IMR-90 (cell line): ENCODE data around the gene DLL1. TPM values are rescaled to one million over a fixed set of nuclear protein-coding genes. Genes with fewer than 3 reads are reported as not detected.

ENCODE experiments used
- ATAC-seq: fragments of 200-7000 bp; cut with Tn5 transposase; 2 replicates; pipeline ENCODE4 v1.9.1; 2020; ENCODE audit warnings: low read depth, mild to moderate bottlenecking, moderate library complexity
- BruUV-seq: library from RNA; stranded (reverse); fragments of 400-500 nt; replicated peaks from 2 replicates; lab custom pipeline; 2021; lab: Mats Ljungman, UMichigan
- CTCF ChIA-PET: fragments of 300-600 bp; formaldehyde crosslinking; extraction: SDS; loops from one replicate; lab custom pipeline; 2021; ENCODE audit warnings: antibody characterized with exemption; lab: Yijun Ruan, JAX
- POLR2A ChIA-PET: fragments of 300-600 bp; sonication (Branson Sonifier 250); formaldehyde crosslinking; loops from one replicate; lab custom pipeline; 2022; ENCODE audit warnings: antibody characterized with exemption; ENCODE audit not compliant: unreplicated experiment; lab: Charles Lee
- DNase-seq: peaks from one replicate; pipeline ENCODE4 v3.0.0; 2013
- H2AFZ ChIP-seq: replicated peaks from 2 replicates; pipeline ENCODE3; 2013; ENCODE audit warnings: low read length, mild to moderate bottlenecking; ENCODE audit not compliant: poor library complexity
- H2AK5ac ChIP-seq: 2 replicates; pipeline ENCODE4 v1.6.1; 2013; ENCODE audit warnings: low read depth, low read length, inconsistent platforms
- H2AK9ac ChIP-seq: replicated peaks from 2 replicates; pipeline ENCODE3; 2013; ENCODE audit warnings: mild to moderate bottlenecking, low read depth, low read length, moderate library complexity; ENCODE audit not compliant: poor library complexity
- H2BK120ac ChIP-seq: 2 replicates; pipeline ENCODE4 v1.6.1; 2013; ENCODE audit warnings: low read depth, low read length, inconsistent platforms
- H2BK15ac ChIP-seq: 3 replicates; pipeline ENCODE4 v1.6.1; 2013; ENCODE audit warnings: low read depth, low read length, inconsistent platforms
- H2BK20ac ChIP-seq: 2 replicates; pipeline ENCODE4 v1.6.1; 2013; ENCODE audit warnings: low read depth, mild to moderate bottlenecking, inconsistent platforms, low read length, moderate library complexity
- H2BK5ac ChIP-seq: 2 replicates; pipeline ENCODE4 v1.6.1; 2013; ENCODE audit warnings: mild to moderate bottlenecking, low read depth, low read length, inconsistent platforms; ENCODE audit not compliant: poor library complexity, severe bottlenecking
- H3K14ac ChIP-seq: replicated peaks from 2 replicates; pipeline ENCODE4 v1.6.1; 2013; ENCODE audit warnings: low read depth, low read length, inconsistent platforms
- H3K18ac ChIP-seq: 2 replicates; pipeline ENCODE4 v1.6.1; 2013; ENCODE audit warnings: low read depth, low read length, control low read depth
- H3K23ac ChIP-seq: 2 replicates; pipeline ENCODE4 v1.6.1; 2013; ENCODE audit warnings: low read depth, low read length, inconsistent platforms
- H3K27ac ChIP-seq: 2 replicates; pipeline ENCODE4 v1.5.1; 2013; ENCODE audit warnings: mild to moderate bottlenecking, control low read depth, low read length; ENCODE audit not compliant: insufficient read depth
- H3K27me3 ChIP-seq: 2 replicates; pipeline ENCODE4 v1.6.1; 2013; ENCODE audit warnings: low read length; ENCODE audit not compliant: control insufficient read depth, insufficient read depth
- H3K36me3 ChIP-seq: 2 replicates; pipeline ENCODE4 v1.6.1; 2013; ENCODE audit warnings: low read length, mixed read lengths; ENCODE audit not compliant: control insufficient read depth, insufficient read depth
- H3K4ac ChIP-seq: 2 replicates; pipeline ENCODE4 v1.6.1; 2013; ENCODE audit warnings: low read depth, low read length, inconsistent platforms
- H3K4me1 ChIP-seq: 2 replicates; pipeline ENCODE4 v1.6.1; 2013; ENCODE audit warnings: low read length, mixed read lengths; ENCODE audit not compliant: control insufficient read depth, insufficient read depth
- H3K4me2 ChIP-seq: 2 replicates; pipeline ENCODE4 v1.6.1; 2013; ENCODE audit warnings: low read depth, mild to moderate bottlenecking, control low read depth, low read length, moderate library complexity
- H3K4me3 ChIP-seq: 2 replicates; pipeline ENCODE4 v1.5.1; 2013; ENCODE audit warnings: low read depth, mild to moderate bottlenecking, control low read depth, low read length, moderate library complexity; ENCODE audit not compliant: insufficient read depth
- H3K56ac ChIP-seq: 2 replicates; pipeline ENCODE4 v1.6.1; 2013; ENCODE audit warnings: low read length, inconsistent platforms; ENCODE audit not compliant: insufficient read depth; ENCODE audit errors: extremely low read depth
- H3K79me1 ChIP-seq, 2 experiments: 2 replicates each; pipeline ENCODE4 v1.6.1; 2013; ENCODE audit warnings: low read length in 2 of 2, inconsistent platforms in 1 of 2, low read depth in 1 of 2
- H3K9ac ChIP-seq: 2 replicates; pipeline ENCODE4 v1.6.1; 2013; ENCODE audit warnings: low read depth, low read length, control low read depth
- H3K9me1 ChIP-seq: 2 replicates; pipeline ENCODE4 v1.6.1; 2013; ENCODE audit warnings: low read length, inconsistent platforms; ENCODE audit not compliant: insufficient read depth
- H3K9me3 ChIP-seq: 2 replicates; pipeline ENCODE4 v1.6.1; 2013; ENCODE audit warnings: low read length; ENCODE audit not compliant: control insufficient read depth, insufficient read depth
- H4K20me1 ChIP-seq: 2 replicates; pipeline ENCODE4 v1.6.1; 2013; ENCODE audit warnings: low read length, inconsistent platforms; ENCODE audit not compliant: insufficient read depth
- H4K5ac ChIP-seq: 2 replicates; pipeline ENCODE4 v1.6.1; 2013; ENCODE audit warnings: mild to moderate bottlenecking, low read depth, low read length, control low read depth
- H4K8ac ChIP-seq, 2 experiments: 2 replicates each; pipeline ENCODE4 v1.6.1; 2013; ENCODE audit warnings: low read depth in 2 of 2, low read length in 2 of 2, control low read depth in 1 of 2, inconsistent platforms in 1 of 2
- H4K91ac ChIP-seq: 2 replicates; pipeline ENCODE4 v1.6.1; 2013; ENCODE audit warnings: low read depth, low read length, inconsistent platforms; ENCODE audit not compliant: insufficient read depth
- BHLHE40 ChIP-seq: fragments of 150-350 bp; IDR thresholded peaks from 2 replicates; pipeline ENCODE4 v1.6.1; 2016; ENCODE audit warnings: mild to moderate bottlenecking, low read depth, low read length
- CEBPB ChIP-seq: IDR thresholded peaks from 2 replicates; pipeline ENCODE4 v1.6.1; 2012; ENCODE audit warnings: low read depth, low read length, improper control_type of control experiment
- CHD1 ChIP-seq: IDR thresholded peaks from 2 replicates; pipeline ENCODE4 v1.6.1; 2012; ENCODE audit warnings: low read depth, low read length, improper control_type of control experiment
- FOS ChIP-seq: fragments of 150-350 bp; IDR thresholded peaks from 2 replicates; pipeline ENCODE4 v1.6.1; 2016; ENCODE audit warnings: low read depth, low read length
- MAFK ChIP-seq: IDR thresholded peaks from 2 replicates; pipeline ENCODE4 v1.6.1; 2012; ENCODE audit warnings: low read depth, low read length, improper control_type of control experiment
- MAZ ChIP-seq: IDR thresholded peaks from 2 replicates; pipeline ENCODE4 v1.6.1; 2012; ENCODE audit warnings: low read depth, mild to moderate bottlenecking, low read length, improper control_type of control experiment, moderate library complexity, borderline replicate concordance
- MXI1 ChIP-seq: IDR thresholded peaks from 2 replicates; pipeline ENCODE4 v1.6.1; 2012; ENCODE audit warnings: low read depth, mild to moderate bottlenecking, low read length, moderate library complexity, borderline replicate concordance
- RAD21 ChIP-seq: IDR thresholded peaks from 2 replicates; pipeline ENCODE4 v1.6.1; 2012; ENCODE audit warnings: low read length, improper control_type of control experiment
- RCOR1 ChIP-seq: IDR thresholded peaks from 2 replicates; pipeline ENCODE4 v1.6.1; 2012; ENCODE audit warnings: mild to moderate bottlenecking, low read length, improper control_type of control experiment; ENCODE audit not compliant: insufficient replicate concordance
- RFX5 ChIP-seq: IDR thresholded peaks from 2 replicates; pipeline ENCODE4 v1.8.0; 2012; ENCODE audit warnings: low read depth, mild to moderate bottlenecking, low read length, moderate library complexity
- SMC3 ChIP-seq: fragments of 150-350 bp; IDR thresholded peaks from 2 replicates; pipeline ENCODE4 v1.6.1; 2016; ENCODE audit warnings: low read depth, mild to moderate bottlenecking, antibody characterized with exemption, low read length, moderate library complexity
- WGBS, 2 experiments: methylation state at CpG; one replicate each; pipeline versions ENCODE4 v1.1.5 to v1.1.7; 2013; ENCODE audit warnings: missing lambda C conversion rate in 2 of 2; ENCODE audit not compliant: insufficient read length in 1 of 2; ENCODE audit errors: extremely low coverage in 2 of 2; 5-methylcytosine and 5-hydroxymethylcytosine counted together
- dilution Hi-C: fragments of 300-500 bp; cut with HindIII; formaldehyde crosslinking; loops from one replicate; pipeline ENCODE4 v1.14.3; 2018; ENCODE audit warnings: low sequenced_read_pairs; ENCODE audit not compliant: unreplicated experiment
- in situ Hi-C: fragments of 300-500 bp; cut with MboI; formaldehyde crosslinking; loops from 3 replicates; pipeline ENCODE4 v1.14.3; 2019; ENCODE audit warnings: low sequenced_read_pairs, inconsistent platforms, mixed read lengths
- intact Hi-C: fragments of 100-400 bp; cut with micrococcal nuclease; formaldehyde crosslinking; loops from 2 replicates; pipeline ENCODE4 v1.10.0; 2022
- polyA plus RNA-seq, 3 experiments: library from polyadenylated mRNA; depleted of rRNA; stranded (reverse); fragments of >200 nt; gene quantifications; 2 replicates each; pipeline ENCODE4 v1.2.3, GENCODE V29; 2012; ENCODE audit warnings: low replicate concordance in 1 of 3
- total RNA-seq: library from RNA; depleted of rRNA; stranded (reverse); fragments of >200 nt; gene quantifications from 2 replicates; pipeline ENCODE4 v1.2.3, GENCODE V29; 2012
- TF ChIP-seq, protein P1 (sequence below): fragments of 150-350 bp; IDR thresholded peaks from 2 replicates; pipeline ENCODE4 v1.6.1; 2016; ENCODE audit warnings: low read depth, mild to moderate bottlenecking, low read length, moderate library complexity, borderline replicate concordance
- TF ChIP-seq, protein P2 (sequence below): fragments of 150-350 bp; IDR thresholded peaks from 2 replicates; pipeline ENCODE4 v1.6.1; 2017; ENCODE audit warnings: mild to moderate bottlenecking, antibody characterized with exemption, low read length, low read depth
- TF ChIP-seq, protein P3 (sequence below): conservative IDR thresholded peaks from 2 replicates; pipeline ENCODE4 v1.5.1; 2012; ENCODE audit warnings: mild to moderate bottlenecking, low read depth, low read length, improper control_type of control experiment

DLL1 gene
- total and polyA plus RNA-seq, 2 of the 4 experiments (the other 2 are of a cell fraction), result under 0.01 to 0.31 TPM

DNA sequence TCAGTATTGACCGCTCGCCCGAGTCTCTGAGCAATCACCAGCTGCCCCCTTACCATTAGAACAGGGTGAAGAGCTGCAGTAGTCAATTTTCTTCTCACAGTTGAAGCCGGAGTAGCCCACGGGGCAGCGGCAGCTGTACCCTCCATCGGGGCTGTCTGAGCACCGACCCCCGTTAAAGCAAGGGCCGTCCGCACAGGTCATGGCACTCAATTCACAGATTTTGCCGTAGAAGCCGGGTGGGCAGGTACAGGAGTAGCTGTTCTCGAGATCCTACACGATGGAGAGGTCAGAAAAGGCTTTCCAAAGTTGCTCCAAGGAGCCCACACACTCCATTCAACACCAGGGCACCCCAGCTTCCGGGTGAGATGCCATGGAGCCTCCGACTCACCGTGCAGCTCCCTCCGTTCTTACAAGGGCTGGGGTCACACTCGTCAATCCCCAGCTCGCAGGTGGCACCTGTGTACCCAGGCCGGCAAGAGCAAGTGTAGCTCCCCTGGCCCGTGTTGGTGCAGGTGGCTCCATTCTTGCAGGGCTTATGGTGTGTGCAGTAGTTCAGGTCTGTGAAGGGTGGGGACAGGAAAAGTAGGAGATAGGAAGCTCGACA, 5.9 kb downstream of the DLL1 start:
- H3K36me3 ChIP-seq, result no peaks in the 10 kb centered on the region
- H3K9me1 ChIP-seq, result no peaks in the 10 kb centered on the region
- no peak overlapping the region for H3K14ac ChIP-seq
- POLR2A ChIA-PET, result no interaction called here
- H3K4me2 ChIP-seq, result no peak overlapping the region
- no peaks in the 10 kb centered on the region for H3K79me1 ChIP-seq
- no peaks in the 10 kb centered on the region for H4K20me1 ChIP-seq
- H3K4ac ChIP-seq, result no peak overlapping the region
- TF ChIP-seq MXI1 (no peak), RCOR1 (no peak), CHD1 (no peak), MAZ (no peak), CEBPB (no peak), RAD21 (no peak), FOS (no peak), BHLHE40 (no peak), SMC3 (no peak), RFX5 (no peak), MAFK (no peak)
- TF ChIP-seq, protein P1, sequence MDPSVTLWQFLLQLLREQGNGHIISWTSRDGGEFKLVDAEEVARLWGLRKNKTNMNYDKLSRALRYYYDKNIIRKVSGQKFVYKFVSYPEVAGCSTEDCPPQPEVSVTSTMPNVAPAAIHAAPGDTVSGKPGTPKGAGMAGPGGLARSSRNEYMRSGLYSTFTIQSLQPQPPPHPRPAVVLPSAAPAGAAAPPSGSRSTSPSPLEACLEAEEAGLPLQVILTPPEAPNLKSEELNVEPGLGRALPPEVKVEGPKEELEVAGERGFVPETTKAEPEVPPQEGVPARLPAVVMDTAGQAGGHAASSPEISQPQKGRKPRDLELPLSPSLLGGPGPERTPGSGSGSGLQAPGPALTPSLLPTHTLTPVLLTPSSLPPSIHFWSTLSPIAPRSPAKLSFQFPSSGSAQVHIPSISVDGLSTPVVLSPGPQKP, result no peak
- TF ChIP-seq, protein P2, sequence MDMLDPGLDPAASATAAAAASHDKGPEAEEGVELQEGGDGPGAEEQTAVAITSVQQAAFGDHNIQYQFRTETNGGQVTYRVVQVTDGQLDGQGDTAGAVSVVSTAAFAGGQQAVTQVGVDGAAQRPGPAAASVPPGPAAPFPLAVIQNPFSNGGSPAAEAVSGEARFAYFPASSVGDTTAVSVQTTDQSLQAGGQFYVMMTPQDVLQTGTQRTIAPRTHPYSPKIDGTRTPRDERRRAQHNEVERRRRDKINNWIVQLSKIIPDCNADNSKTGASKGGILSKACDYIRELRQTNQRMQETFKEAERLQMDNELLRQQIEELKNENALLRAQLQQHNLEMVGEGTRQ, result no peak
- TF ChIP-seq, protein P3, sequence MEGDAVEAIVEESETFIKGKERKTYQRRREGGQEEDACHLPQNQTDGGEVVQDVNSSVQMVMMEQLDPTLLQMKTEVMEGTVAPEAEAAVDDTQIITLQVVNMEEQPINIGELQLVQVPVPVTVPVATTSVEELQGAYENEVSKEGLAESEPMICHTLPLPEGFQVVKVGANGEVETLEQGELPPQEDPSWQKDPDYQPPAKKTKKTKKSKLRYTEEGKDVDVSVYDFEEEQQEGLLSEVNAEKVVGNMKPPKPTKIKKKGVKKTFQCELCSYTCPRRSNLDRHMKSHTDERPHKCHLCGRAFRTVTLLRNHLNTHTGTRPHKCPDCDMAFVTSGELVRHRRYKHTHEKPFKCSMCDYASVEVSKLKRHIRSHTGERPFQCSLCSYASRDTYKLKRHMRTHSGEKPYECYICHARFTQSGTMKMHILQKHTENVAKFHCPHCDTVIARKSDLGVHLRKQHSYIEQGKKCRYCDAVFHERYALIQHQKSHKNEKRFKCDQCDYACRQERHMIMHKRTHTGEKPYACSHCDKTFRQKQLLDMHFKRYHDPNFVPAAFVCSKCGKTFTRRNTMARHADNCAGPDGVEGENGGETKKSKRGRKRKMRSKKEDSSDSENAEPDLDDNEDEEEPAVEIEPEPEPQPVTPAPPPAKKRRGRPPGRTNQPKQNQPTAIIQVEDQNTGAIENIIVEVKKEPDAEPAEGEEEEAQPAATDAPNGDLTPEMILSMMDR, result no peak
- no peaks in the 10 kb centered on the region for H3K9me3 ChIP-seq
- no peak overlapping the region for H3K23ac ChIP-seq
- DNase-seq (no peak), ATAC-seq (no peak)
- H3K4me1 ChIP-seq, result peaks cover 1% of the 10 kb centered on the region; the same call in 1 of the 2 replicates
- intact Hi-C loops (no loop called here), in situ Hi-C loops (no loop called here), dilution Hi-C loops (no loop called here)
- no TSS peak for BruUV-seq
- no peak overlapping the region for H4K91ac ChIP-seq
- H3K27ac ChIP-seq, result no peak overlapping the region
- H2AFZ ChIP-seq, result no peak overlapping the region
- H2AK9ac ChIP-seq, result no peak overlapping the region
- H4K5ac ChIP-seq, result no peak overlapping the region
- CTCF ChIA-PET, result interaction anchor here (0.6 kb wide), 1 partner anchor 1173 kb away, joined by 3 read pairs; no protein-coding TSS in a partner anchor
- no peak overlapping the region for H2BK120ac ChIP-seq
- H2AK5ac ChIP-seq, result no peak overlapping the region
- no peak overlapping the region for H4K8ac ChIP-seq
- WGBS, 2 experiments, result 85% methylated on average over 10 of the region's 24 CpGs; no CpG with 5 or more reads in 1 of the 2 experiments
- no peak overlapping the region for H3K4me3 ChIP-seq
- H3K18ac ChIP-seq, result no peak overlapping the region
- H2BK5ac ChIP-seq, result no peak overlapping the region
- H3K27me3 ChIP-seq, result peaks cover 43% of the 10 kb centered on the region
- H2BK15ac ChIP-seq, result no peak overlapping the region
- H3K9ac ChIP-seq, result no peak overlapping the region
- no peak overlapping the region for H2BK20ac ChIP-seq
- H3K56ac ChIP-seq, result no peak overlapping the region
